Transverse colon (tissue), 4 donors: ENCODE results near the gene MYBPH. TPM values are rescaled to one million over a fixed set of nuclear protein-coding genes. Genes with fewer than 3 reads are reported as not detected.

Source experiments
- DNase-seq: peaks from one replicate; pipeline ENCODE4 v3.0.0-alpha.2; 2019
- H3K27ac ChIP-seq, 4 donors: fragments of 200-600 bp; sonication (generic); 2 replicates each; pipeline ENCODE4 v1.5.1; 2016 to 2018; ENCODE audit warnings: inconsistent platforms in 4 of 4
- H3K27me3 ChIP-seq: fragments of 200-600 bp; sonication (generic); 2 replicates; pipeline ENCODE4 v1.5.1; 2017; ENCODE audit warnings: inconsistent platforms
- H3K36me3 ChIP-seq, 4 donors: fragments of 200-600 bp; sonication (generic); 2 replicates each; pipeline ENCODE4 v1.5.1; 2017 to 2019; ENCODE audit warnings: inconsistent platforms in 4 of 4
- H3K4me1 ChIP-seq, 4 donors: fragments of 200-600 bp; sonication (generic); 2 replicates each; pipeline ENCODE4 v1.5.1; 2017 to 2020; ENCODE audit warnings: inconsistent platforms in 4 of 4
- H3K4me3 ChIP-seq, 4 donors: fragments of 200-600 bp; sonication (generic); 1 replicate in 1 of 4; 2 replicates in 3 of 4; pipeline versions ENCODE4 v1.5.1 to v1.6.1; 2017 to 2019; ENCODE audit warnings: inconsistent platforms in 4 of 4
- H3K9me3 ChIP-seq, 2 donors: fragments of 200-600 bp; sonication (generic); 2 replicates each; pipeline ENCODE4 v1.5.1; 2017 to 2019; ENCODE audit warnings: inconsistent platforms in 2 of 2
- CTCF ChIP-seq, 5 experiments: fragments of 200-600 bp in 3 of 5; fragments of 450-650 bp in 2 of 5; sonication (generic) in 3 of 5; IDR thresholded peaks; 1 replicate in 2 of 5; 2 replicates in 3 of 5; pipeline ENCODE4 v1.5.1; 2016 to 2017; ENCODE audit warnings: antibody characterized with exemption in 5 of 5, inconsistent platforms in 3 of 5, mild to moderate bottlenecking in 2 of 5, moderate library complexity in 1 of 5
- EP300 ChIP-seq: sonication (generic); formaldehyde crosslinking; IDR thresholded peaks from one replicate; pipeline ENCODE4 v1.6.1; 2017; ENCODE audit warnings: antibody characterized with exemption, low read depth
- POLR2A ChIP-seq: fragments of 450-650 bp; IDR thresholded peaks from one replicate; pipeline ENCODE4 v1.6.1; 2016; ENCODE audit warnings: antibody characterized with exemption, mild to moderate bottlenecking, moderate library complexity
- POLR2AphosphoS5 ChIP-seq, 3 donors: sonication (generic); formaldehyde crosslinking; IDR thresholded peaks; one replicate each; pipeline ENCODE4 v1.6.1; 2016; ENCODE audit warnings: antibody characterized with exemption in 3 of 3
- WGBS, 2 donors: methylation state at CpG; one replicate each; pipeline ENCODE4 v1.1.5; 2018; ENCODE audit warnings: low coverage in 1 of 2; 5-methylcytosine and 5-hydroxymethylcytosine counted together
- in situ Hi-C, 4 donors: fragments of 200-750 bp; cut with MboI; loops; one replicate each; pipeline versions ENCODE4 v1.15.0 to v1.15.1; 2017; ENCODE audit warnings: low sequenced_read_pairs in 3 of 4, low pct_ligation_motif_present in 1 of 4, low pct_unique_long_range_greater_than_20kb in 1 of 4
- intact Hi-C: fragments of 100-400 bp; cut with DNase I; formaldehyde crosslinking; loops from one replicate; pipeline ENCODE4 v1.15.1; 2023; ENCODE audit warnings: low total_unique reads
- total RNA-seq, 4 donors: library from RNA; depleted of rRNA; stranded (reverse); fragments of >200 nt; gene quantifications; one replicate each; pipeline ENCODE4 v1.1.0, GENCODE V29; 2016

The MYBPH gene
- total RNA-seq, 4 donors from 2014 or later: not detected

GRCh38 chr1:203207751-203208150 is 32.1 kb upstream of the MYBPH start:
- no peaks in the 10 kb centered on the region for H3K27me3 ChIP-seq
- no peak overlapping the region for H3K4me3 ChIP-seq
- H3K36me3 ChIP-seq: no peaks in the 10 kb centered on the region
- DNase-seq: no peak
- peaks cover 0 to 2% (median 0%) of the 10 kb centered on the region in 4 donors for H3K4me1 ChIP-seq
- 60 to 63% methylated on average over 1 to 2 of the region's 2 CpGs for WGBS, 2 donors
- intact Hi-C loops: no loop called here
- no peaks in the 10 kb centered on the region for H3K9me3 ChIP-seq
- TF ChIP-seq POLR2A (no peak), POLR2AphosphoS5 (IDR thresholded peaks at IDR 0.05) (no peak), EP300 (no peak), CTCF (IDR thresholded peaks at IDR 0.05) (no peak)
- no peak overlapping the region for H3K27ac ChIP-seq
- in situ Hi-C loops: no loop called here

- Histone ChIP-seq H3K4me1 (peaks cover 0 to 3% (median 0%) of the 10 kb centered on the region in 4 donors), H3K27me3 (no peaks in the 10 kb centered on the region), H3K36me3 (no peaks in the 10 kb centered on the region), H3K9me3 (no peaks in the 10 kb centered on the region), H3K4me3 (no peak overlapping the region), H3K27ac (no peak overlapping the region)
- intact Hi-C loops: no loop called here
- in situ Hi-C loops: no loop called here
- no peak for DNase-seq
- whole genome bisulfite sequencing, 2 donors: 85 to 93% methylated on average over 3 to 5 of the region's 5 CpGs
- TF ChIP-seq POLR2A: no peak
- TF ChIP-seq EP300: no peak
- TF ChIP-seq CTCF (IDR thresholded peaks at IDR 0.05): no peak
- TF ChIP-seq POLR2AphosphoS5 (IDR thresholded peaks at IDR 0.05): no peak
Measured at GRCh38 chr1:203206129-203206687, 30.6 kb upstream of the MYBPH start.

- H3K36me3 ChIP-seq: no peaks in the 10 kb centered on the region
- H3K27me3 ChIP-seq: no peaks in the 10 kb centered on the region
- H3K4me3 ChIP-seq: no peak overlapping the region
- TF ChIP-seq POLR2A: no peak
- no peak for TF ChIP-seq CTCF (IDR thresholded peaks at IDR 0.05)
- TF ChIP-seq POLR2AphosphoS5 (IDR thresholded peaks at IDR 0.05): no peak
- H3K27ac ChIP-seq: no peak overlapping the region
- DNase-seq: no peak
- intact Hi-C loops: no loop called here
- in situ Hi-C loops: no loop called here
- no peaks in the 10 kb centered on the region for H3K9me3 ChIP-seq
- H3K4me1 ChIP-seq: peaks cover 0 to 6% (median 1%) of the 10 kb centered on the region in 4 donors
- WGBS, 2 donors: 46% methylated on average over 2 of the region's 2 CpGs; no CpG with 5 or more reads in 1 of the 2 donors
Measured at GRCh38 chr1:203204756-203205155, 29.1 kb upstream of the MYBPH start.

GRCh38 chr1:203202431-203203245 is 27.0 kb upstream of the MYBPH start:
- intact Hi-C loops: no loop called here
- 72 to 80% methylated on average over 1 to 15 of the region's 15 CpGs for WGBS, 2 donors
- H3K27ac ChIP-seq: peak overlapping the region; percentile 54 to 72 (median 62)
- TF ChIP-seq POLR2AphosphoS5 (IDR thresholded peaks at IDR 0.05) (peak in 2 of 3 donors; percentile 7 to 72), POLR2A (no peak), EP300 (no peak)
- H3K9me3 ChIP-seq: no peaks in the 10 kb centered on the region
- peak; percentile 37 for DNase-seq
- peaks cover 0 to 6% (median 1%) of the 10 kb centered on the region in 4 donors for H3K4me1 ChIP-seq
- H3K36me3 ChIP-seq: no peaks in the 10 kb centered on the region
- H3K4me3 ChIP-seq: no peak overlapping the region
- in situ Hi-C loops: no loop called here
- no peaks in the 10 kb centered on the region for H3K27me3 ChIP-seq
